Right cardiac atrium (tissue), 5 donors: ENCODE data around the gene NUF2. TPM values are rescaled to one million over a fixed set of nuclear protein-coding genes. Genes with fewer than 3 reads are reported as not detected.
"Not testable (repeated sequence)": the region's sequence is repeated elsewhere in the genome, so short reads cannot be mapped to it uniquely, and the experiment has no call there.

ENCODE experiments used
- ATAC-seq, 2 donors: fragments of 200-7000 bp; cut with Tn5 transposase; one replicate each; pipeline versions ENCODE4 v1.8.0 to v1.9.1; 2020; ENCODE audit warnings: moderate library complexity in 2 of 2, mild to moderate bottlenecking in 1 of 2
- DNase-seq, 3 donors: peaks; one replicate each; pipeline ENCODE4 v3.0.0-alpha.2; 2020
- H3K27ac ChIP-seq: one replicate; pipeline ENCODE4 v1.5.1; 2013; ENCODE audit warnings: mild to moderate bottlenecking, low read length, control low read depth, moderate library complexity
- H3K27me3 ChIP-seq: one replicate; pipeline ENCODE4 v1.6.1; 2013; ENCODE audit not compliant: control insufficient read depth, insufficient read depth
- H3K4me1 ChIP-seq: one replicate; pipeline ENCODE4 v1.6.1; 2013; ENCODE audit warnings: low read length; ENCODE audit not compliant: control insufficient read depth, insufficient read depth
- H3K4me3 ChIP-seq: one replicate; pipeline ENCODE4 v1.5.1; 2013; ENCODE audit warnings: low read length, control low read depth
- H3K9me3 ChIP-seq: one replicate; pipeline ENCODE4 v1.6.1; 2013; ENCODE audit warnings: low read length; ENCODE audit not compliant: control insufficient read depth
- WGBS: extraction: QIAGEN DNeasy Blood & Tissue Kit; methylation state at CpG from one replicate; pipeline ENCODE4 v1.1.7; 2013; 5-methylcytosine and 5-hydroxymethylcytosine counted together
- intact Hi-C, 4 donors: fragments of 100-400 bp; cut with DNase I; formaldehyde crosslinking; loops; one replicate each; pipeline versions ENCODE4 v1.11.0 to v1.14.0; 2022 to 2023
- long read RNA-seq, 4 donors: library from polyadenylated mRNA; unstranded; transcript quantifications; one replicate each; pipeline ENCODE4 v2.0.0, GENCODE V29; 2020 to 2021
- polyA plus RNA-seq: library from polyadenylated mRNA; stranded (reverse); fragments of 200-250 nt; gene quantifications from one replicate; pipeline ENCODE4 v1.2.3, GENCODE V29; 2013
- total RNA-seq, 4 donors: library from RNA; stranded (reverse); fragmentation: NEBNext Ultra II Directional; extraction: Animal tissue kit (Norgen Biotek cat#: 25700); gene quantifications; one replicate each; pipeline ENCODE4 v1.2.1, GENCODE V29; 2021
- donor health status: healthy with polysubstance abuse.
- donor health status: DM: no; HTN: yes; CAD: no.
- donor health status: DM: no; HTN: no; CAD: no.
- donor health status: DM: no; HTN: yes; CAD: no; lungs with severe emphysema.
- donor health status: DM: yes; HTN: yes; CAD: no.

The NUF2 gene
- total RNA-seq, result under 1 TPM in 3 of 4 donors, not detected in 1; 0.57 to 0.74 (median 0.71) TPM
- 0.23 TPM for polyA plus RNA-seq
- long read RNA-seq, donor 1, partial matches to known transcripts, result 0 of 4 reads
- long read RNA-seq, donor 1, other reads (novel, unspliced or antisense), result 1 of 4 reads
- long read RNA-seq, donor 2, result 0 reads
- long read RNA-seq, donor 3, partial matches to known transcripts, result 1 of 3 reads
- long read RNA-seq, donor 3, other reads (novel, unspliced or antisense), result 2 of 3 reads
- long read RNA-seq, donor 4, result 0 reads

DNA sequence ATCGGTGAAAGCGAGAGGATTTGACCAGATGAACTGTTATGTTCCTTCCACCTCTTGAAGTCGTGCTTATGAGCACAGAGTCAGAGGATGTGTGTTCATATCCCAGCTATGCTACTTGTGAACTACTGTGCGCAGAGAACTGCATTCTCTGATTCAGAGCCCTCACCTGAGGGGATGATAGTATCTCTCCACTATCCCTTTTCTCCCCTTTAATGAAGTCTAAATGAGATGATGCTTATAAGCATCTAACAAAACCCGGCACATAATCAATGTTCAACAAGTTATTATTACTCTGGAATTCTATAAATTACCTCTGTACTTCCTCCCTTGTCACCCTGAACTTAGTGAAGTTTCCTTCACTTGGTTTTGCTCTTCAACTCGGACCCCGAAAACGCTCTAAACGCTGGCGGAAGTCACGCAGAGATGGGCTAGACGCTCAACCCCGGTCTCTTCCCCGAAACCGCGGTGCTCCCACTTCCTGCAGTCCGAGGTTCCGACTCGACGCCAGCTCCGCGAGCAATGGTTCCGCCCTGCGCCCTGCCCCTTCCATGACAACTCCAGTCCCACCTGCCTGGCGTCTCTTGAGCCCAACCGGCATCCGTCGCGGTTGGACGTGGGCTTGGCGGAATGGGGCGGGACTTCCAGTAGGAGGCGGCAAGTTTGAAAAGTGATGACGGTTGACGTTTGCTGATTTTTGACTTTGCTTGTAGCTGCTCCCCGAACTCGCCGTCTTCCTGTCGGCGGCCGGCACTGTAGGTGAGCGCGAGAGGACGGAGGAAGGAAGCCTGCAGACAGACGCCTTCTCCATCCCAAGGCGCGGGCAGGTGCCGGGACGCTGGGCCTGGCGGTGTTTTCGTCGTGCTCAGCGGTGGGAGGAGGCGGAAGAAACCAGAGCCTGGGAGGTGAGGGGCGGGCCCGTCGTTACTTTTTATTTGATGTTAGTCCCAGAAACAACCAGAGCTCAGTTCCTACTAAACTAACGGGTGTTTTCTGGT, at the start of gene NUF2:
Gene NUF2, plus strand, starts transcription at position 644 of the 995 bp plus-strand sequence. CDS start 4,098 bp downstream, outside the sequence.
- no peaks in the 10 kb centered on the region for H3K9me3 ChIP-seq
- peak; percentile 98 to 99 (median 99) for DNase-seq
- under 1% methylated on average over 58 of the region's 58 CpGs for WGBS
- H3K27ac ChIP-seq, result no peak within 1 kb of the TSS
- peak within 1 kb of the TSS; percentile 85 for H3K4me3 ChIP-seq
- no peaks in the 10 kb centered on the region for H3K27me3 ChIP-seq
- H3K4me1 ChIP-seq, result no peaks in the 10 kb centered on the region
- peak; percentile 100 for ATAC-seq
- intact Hi-C loops, result loop anchor here in 1 of 4 donors (5.0 kb wide), 1 partner anchor 249 kb away; no protein-coding TSS in a partner anchor

DNA sequence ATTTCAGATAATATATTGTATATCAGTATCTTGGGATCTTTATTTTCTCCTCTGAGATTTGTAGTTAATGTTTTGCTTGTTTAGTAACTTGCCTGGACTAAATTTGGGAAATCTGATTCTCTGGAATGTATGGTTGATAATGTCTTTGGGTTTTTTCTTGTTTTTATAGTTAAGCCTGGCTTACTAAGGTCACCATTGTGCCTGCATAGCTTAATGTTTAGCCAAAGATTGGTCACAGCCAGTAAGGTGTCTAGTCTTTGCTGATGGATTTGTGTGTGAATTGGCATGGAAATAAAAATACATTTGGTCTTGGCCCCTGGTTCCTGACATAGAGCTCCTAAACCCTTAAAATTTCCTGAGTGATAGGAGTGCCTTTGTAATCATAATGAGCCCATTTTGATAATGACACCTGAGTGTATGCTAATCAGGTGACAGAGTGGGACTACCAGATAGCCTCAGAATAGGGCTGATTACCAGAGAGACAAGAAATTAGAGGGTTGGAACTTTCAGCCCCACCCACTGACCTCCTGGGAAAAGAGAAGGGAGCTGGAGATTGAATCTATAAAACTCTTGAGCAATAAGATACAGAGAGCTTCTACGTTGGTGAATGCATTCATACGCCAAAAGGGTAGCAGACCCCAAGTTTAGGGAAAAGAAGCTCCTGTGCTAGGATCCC, 47.9 kb upstream of the NUF2 start:
- Histone ChIP-seq H3K27me3 (no peaks in the 10 kb centered on the region), H3K4me1 (no peaks in the 10 kb centered on the region), H3K9me3 (no peaks in the 10 kb centered on the region), H3K27ac (no peak overlapping the region), H3K4me3 (no peak overlapping the region)
- no peak for DNase-seq
- no peak for ATAC-seq
- 96% methylated on average over 2 of the region's 2 CpGs for WGBS
- intact Hi-C loops, result no loop called here

DNA sequence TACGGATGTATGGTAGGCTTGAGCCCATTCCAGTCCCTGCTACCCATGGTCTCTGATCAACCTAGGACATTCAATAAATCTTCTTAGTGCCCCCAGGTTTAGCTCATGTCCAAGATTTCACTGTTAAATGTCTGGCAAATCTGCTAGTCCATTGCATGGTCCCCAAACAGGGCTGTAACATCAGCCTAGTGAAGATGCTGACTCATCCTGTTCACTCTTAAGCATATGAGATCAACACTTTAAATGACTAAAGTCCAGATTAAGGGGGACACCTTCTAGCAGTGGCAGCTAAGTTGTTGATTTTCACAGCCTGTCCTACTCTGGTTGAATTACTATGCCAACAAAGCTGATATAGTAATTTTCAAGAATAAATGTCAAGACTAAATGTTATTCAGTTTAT, 46.5 kb upstream of the NUF2 start:
- no peaks in the 10 kb centered on the region for H3K27me3 ChIP-seq
- no peaks in the 10 kb centered on the region for H3K9me3 ChIP-seq
- no peak overlapping the region for H3K4me3 ChIP-seq
- DNase-seq, result no peak
- H3K27ac ChIP-seq, result no peak overlapping the region
- WGBS, result 100% methylated on average over 1 of the region's 1 CpG
- intact Hi-C loops, result no loop called here
- no peaks in the 10 kb centered on the region for H3K4me1 ChIP-seq
- no peak for ATAC-seq

DNA sequence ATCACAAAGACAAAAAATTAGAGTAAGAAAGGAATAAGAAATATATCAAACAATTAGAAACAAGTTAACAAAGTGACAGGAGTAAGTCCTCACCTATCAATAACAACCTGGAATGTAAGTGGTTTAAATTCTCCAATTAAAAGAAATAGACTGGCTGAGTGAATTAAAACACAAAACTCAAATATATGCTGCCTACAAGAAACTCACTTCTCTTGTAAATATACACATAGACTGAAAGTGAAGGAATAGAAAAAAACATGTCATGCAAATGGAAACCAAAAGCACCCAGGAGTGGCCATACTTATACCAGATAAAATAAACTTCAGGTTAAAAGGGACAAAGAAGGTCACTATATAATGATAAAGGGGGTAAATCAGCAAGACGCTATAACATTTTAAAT, 43.2 kb upstream of the NUF2 start:
- DNase-seq (no peak), ATAC-seq (no peak)
- H3K4me1 ChIP-seq, result no peaks in the 10 kb centered on the region
- H3K27ac ChIP-seq, result no peak overlapping the region
- H3K9me3 ChIP-seq, result no peaks in the 10 kb centered on the region
- H3K27me3 ChIP-seq, result no peaks in the 10 kb centered on the region
- H3K4me3 ChIP-seq, result no peak overlapping the region
- whole genome bisulfite sequencing, result 97% methylated on average over 1 of the region's 1 CpG
- intact Hi-C loops, result no loop called here

DNA sequence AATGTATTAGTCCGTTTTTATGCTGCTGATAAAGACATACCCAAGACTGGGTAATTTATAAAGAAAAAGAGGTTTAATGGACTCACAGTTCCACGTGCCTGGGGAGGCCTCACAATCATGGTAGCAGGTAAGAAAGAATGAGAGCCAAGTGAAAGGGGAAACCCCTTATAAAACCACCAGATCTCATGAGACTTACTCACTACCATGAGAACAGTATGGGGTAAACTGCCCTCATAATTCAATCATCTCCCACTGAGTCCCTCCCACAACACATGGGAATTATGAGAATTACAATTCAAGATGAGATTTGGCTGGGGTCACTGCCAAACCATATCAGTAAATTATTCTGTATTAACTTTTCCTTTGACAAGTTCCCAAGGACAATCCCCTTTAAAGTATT, 36.9 kb upstream of the NUF2 start:
- H3K27me3 ChIP-seq, H3K9me3 ChIP-seq, H3K4me1 ChIP-seq, DNase-seq, H3K4me3 ChIP-seq, H3K27ac ChIP-seq, intact Hi-C loops, ATAC-seq: not testable (repeated sequence)
- 72% methylated on average over 2 of the region's 2 CpGs for WGBS

DNA sequence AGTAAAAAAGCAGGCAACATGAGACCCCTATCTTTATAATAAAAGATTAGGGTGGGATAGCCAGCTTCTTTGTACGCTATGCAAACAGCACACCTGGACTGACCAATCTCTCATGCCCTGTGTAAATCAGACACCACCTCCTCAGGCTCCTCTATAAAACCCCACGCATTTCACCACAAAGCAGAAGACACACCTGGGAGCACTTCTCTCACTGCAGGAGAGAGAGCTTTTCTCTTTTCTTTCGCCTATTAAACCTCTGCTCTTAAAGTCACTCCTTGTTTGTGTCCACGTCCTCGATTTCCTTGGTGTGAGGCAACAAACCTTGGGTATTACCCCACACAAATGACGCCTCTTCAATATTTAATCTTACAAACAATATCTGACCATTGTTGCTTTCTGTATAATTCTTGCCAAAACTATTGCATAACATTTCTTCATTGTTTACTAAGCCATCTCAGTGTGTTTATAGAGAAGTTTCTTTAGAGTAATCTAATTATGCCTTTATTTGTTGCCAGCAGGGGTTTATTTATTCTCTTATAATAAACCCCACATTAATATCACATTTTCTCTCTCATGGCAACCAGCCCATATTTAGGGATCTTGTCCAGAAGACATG, 31.6 kb upstream of the NUF2 start:
- intact Hi-C loops, result no loop called here
- Histone ChIP-seq H3K4me3 (no peak overlapping the region), H3K27me3 (no peaks in the 10 kb centered on the region), H3K4me1 (no peaks in the 10 kb centered on the region), H3K27ac (no peak overlapping the region), H3K9me3 (no peaks in the 10 kb centered on the region)
- peak in 1 of 3 donors; percentile 9 for DNase-seq
- no peak for ATAC-seq
- WGBS, result 87% methylated on average over 6 of the region's 6 CpGs

DNA sequence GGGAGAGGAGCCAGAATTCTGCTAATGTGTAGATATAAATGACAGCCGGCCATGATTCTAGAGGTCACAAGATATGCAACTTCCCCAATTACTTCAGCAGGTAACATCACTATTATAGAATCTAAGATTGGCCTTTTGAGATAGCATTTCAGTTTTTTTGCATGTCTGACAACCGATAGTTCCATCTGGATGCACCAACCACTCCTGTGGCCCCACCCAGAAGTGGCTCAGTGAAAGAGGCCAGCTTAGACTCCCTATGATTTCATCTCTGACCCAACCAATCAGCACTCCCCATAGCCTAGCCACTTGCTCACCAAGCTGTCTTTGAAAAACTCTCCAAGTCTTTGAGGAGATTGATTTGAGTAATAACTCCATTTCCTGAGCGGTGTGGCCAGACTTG, 30.3 kb upstream of the NUF2 start:
- Histone ChIP-seq H3K9me3 (no peaks in the 10 kb centered on the region), H3K4me1 (no peaks in the 10 kb centered on the region), H3K27me3 (no peaks in the 10 kb centered on the region), H3K27ac (no peak overlapping the region), H3K4me3 (no peak overlapping the region)
- intact Hi-C loops, result no loop called here
- ATAC-seq (no peak), DNase-seq (no peak)
- WGBS, result 91% methylated on average over 3 of the region's 3 CpGs

DNA sequence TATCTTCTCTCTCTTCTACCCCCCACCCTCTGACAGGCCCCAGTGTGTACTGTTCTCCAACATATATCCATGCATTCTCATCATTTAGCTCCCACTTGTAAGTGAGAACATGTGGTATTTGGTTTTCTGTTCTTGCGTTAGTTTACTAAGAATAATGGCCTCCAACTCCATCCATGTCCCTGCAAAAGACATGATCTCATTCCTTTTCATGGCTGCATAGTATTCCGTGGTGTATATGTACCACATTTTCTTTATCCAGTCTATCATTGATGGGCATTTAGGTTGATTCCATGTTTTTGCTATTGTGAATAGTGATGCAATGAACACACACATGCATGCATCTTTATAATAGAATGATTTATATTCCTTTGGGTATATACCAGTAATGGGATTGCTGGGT, 29.6 kb upstream of the NUF2 start:
- 98% methylated on average over 2 of the region's 2 CpGs for WGBS
- DNase-seq, H3K4me3 ChIP-seq, H3K4me1 ChIP-seq, H3K9me3 ChIP-seq, H3K27me3 ChIP-seq, H3K27ac ChIP-seq, ATAC-seq, intact Hi-C loops: not testable (repeated sequence)

DNA sequence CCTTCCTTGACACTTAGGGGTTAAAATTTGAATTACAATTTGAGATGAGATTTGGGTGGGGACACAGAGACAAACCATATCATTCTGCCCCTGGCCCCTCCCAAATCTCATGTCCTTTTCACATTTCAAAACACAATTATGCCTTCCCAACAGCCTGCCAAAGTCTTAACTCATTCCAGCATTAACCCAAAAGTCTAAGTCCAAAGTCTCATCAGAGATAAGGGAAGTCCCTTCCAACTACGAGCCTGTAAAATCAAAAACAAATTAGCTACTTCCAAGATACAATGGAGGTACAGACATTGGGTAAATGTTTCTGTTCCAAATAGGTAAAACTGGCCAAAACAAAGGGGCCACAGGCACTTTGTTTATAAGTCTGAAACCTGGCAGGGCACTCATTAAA, 28.3 kb upstream of the NUF2 start:
- H3K4me3 ChIP-seq, H3K9me3 ChIP-seq, H3K27me3 ChIP-seq, H3K27ac ChIP-seq, ATAC-seq, DNase-seq, H3K4me1 ChIP-seq, intact Hi-C loops: not testable (repeated sequence)
- WGBS, result 75% methylated on average over 1 of the region's 1 CpG

DNA sequence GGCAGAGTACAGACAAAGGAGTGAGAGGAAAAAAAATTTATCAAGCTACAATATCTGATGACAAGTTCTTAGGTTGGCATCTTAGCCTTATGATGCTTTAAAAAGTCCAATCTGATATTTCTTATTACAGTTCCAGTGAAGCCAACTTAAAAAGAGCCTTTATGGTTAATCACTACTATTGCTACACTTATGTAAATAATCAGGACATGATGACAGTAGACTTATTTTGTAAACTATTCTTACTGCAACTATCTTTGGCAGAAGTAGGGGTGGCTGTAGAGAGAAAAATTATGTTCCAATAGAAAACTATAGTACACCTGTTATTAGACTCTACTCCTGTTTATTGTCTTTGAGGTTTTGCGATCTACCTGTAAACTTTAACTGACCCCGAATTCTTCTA, 25.8 kb upstream of the NUF2 start:
- no peak for DNase-seq
- ATAC-seq, result no peak
- no peak overlapping the region for H3K27ac ChIP-seq
- no peaks in the 10 kb centered on the region for H3K9me3 ChIP-seq
- peaks cover 1% of the 10 kb centered on the region for H3K4me1 ChIP-seq
- no peak overlapping the region for H3K4me3 ChIP-seq
- H3K27me3 ChIP-seq, result no peaks in the 10 kb centered on the region
- intact Hi-C loops, result no loop called here
- WGBS, result 99% methylated on average over 2 of the region's 2 CpGs
